ENCODE results near the gene NFS1. TPM values are rescaled to one million over a fixed set of nuclear protein-coding genes. Genes with fewer than 3 reads are reported as not detected.
A peak's percentile ranks its signal among the peaks of the same experiment; 100 is the strongest.

NFS1 gene
- polyA plus RNA-seq, 1 of the 3 experiments (the other 2 are of a cell fraction), result 75.6 TPM

- TF ChIP-seq IRF3 (IDR thresholded peaks at IDR 0.05; ENCODE audit: low read depth, low read length), result no peak
- no peak for TF ChIP-seq CHD2 (IDR thresholded peaks at IDR 0.05; ENCODE audit: low read length, partially characterized antibody)
- no peak for TF ChIP-seq SIN3A (IDR thresholded peaks at IDR 0.05; ENCODE audit: borderline replicate concordance, low read depth, low read length)
- no peak for TF ChIP-seq JUND (IDR thresholded peaks at IDR 0.05)
- no peak for TF ChIP-seq MAX (IDR thresholded peaks at IDR 0.05; ENCODE audit: low read depth)
These were observed 12.5 kb upstream of the NFS1 start (continued) for GRCh38 chr20:35711588-35712209.

GRCh38 chr20:35710884-35711587 lies 11.9 kb upstream of the NFS1 start:
- Histone ChIP-seq H3K4me1 (ENCODE audit: control insufficient read depth in 1 of 2, insufficient read depth in 2 of 2, low read depth in 1 of 2, low read length in 1 of 2) (peaks cover 0 to 21% of the 10 kb centered on the region in 2 experiments; a peak in 3 of 4 replicates), H3K4me2 (no peak overlapping the region), H2AFZ (ENCODE audit: low read depth) (no peak overlapping the region), H4K20me1 (ENCODE audit: insufficient read depth) (peaks cover 85% of the 10 kb centered on the region), H3K9me3 (no peaks in the 10 kb centered on the region), H3K27me3 (ENCODE audit: insufficient read depth) (no peaks in the 10 kb centered on the region), H3K36me3 (replicated peaks in 1 of 2; ENCODE audit: control insufficient read depth in 1 of 2, insufficient read depth in 2 of 2, low read length in 1 of 2) (peaks cover 93 to 100% of the 10 kb centered on the region in 2 experiments), H3K9me2 (no peaks in the 10 kb centered on the region), H3K4me3 (ENCODE audit: low read depth in 2 of 2, low read length in 1 of 2) (no peak overlapping the region), H3F3A (replicated peaks; ENCODE audit: insufficient read depth) (peaks cover 91% of the 10 kb centered on the region), H3K79me2 (ENCODE audit: insufficient read depth) (peaks cover 96% of the 10 kb centered on the region), H3K9ac (no peak overlapping the region), H3K27ac (ENCODE audit: low read depth in 2 of 2, low read length in 1 of 2) (peak overlapping the region in 1 of 2 experiments; percentile 42; a peak in 1 of 4 replicates)
- no peak for DNase-seq
- TF ChIP-seq EZH2phosphoT487 (IDR thresholded peaks at IDR 0.05; ENCODE audit: borderline replicate concordance, low read depth), result no peak
- no peak for TF ChIP-seq NRF1 (IDR thresholded peaks at IDR 0.05; ENCODE audit: low read depth, low read length)
- TF ChIP-seq RFX5 (IDR thresholded peaks at IDR 0.05; ENCODE audit: low read length), result no peak
- TF ChIP-seq TEAD4 (IDR thresholded peaks at IDR 0.05; ENCODE audit: borderline replicate concordance, insufficient read depth), result no peak
- TF ChIP-seq CHD2 (IDR thresholded peaks at IDR 0.05; ENCODE audit: low read length, partially characterized antibody), result no peak
- no peak for TF ChIP-seq REST (IDR thresholded peaks at IDR 0.05; ENCODE audit: low read depth, low read length)
- no peak for TF ChIP-seq FOSL2 (IDR thresholded peaks at IDR 0.05; ENCODE audit: borderline replicate concordance, low read depth)
- no peak for TF ChIP-seq USF1 (IDR thresholded peaks at IDR 0.05; ENCODE audit: borderline replicate concordance, low read depth)
- TF ChIP-seq SMC3 (IDR thresholded peaks at IDR 0.05; ENCODE audit: low read depth, low read length), result no peak
- no peak for TF ChIP-seq RCOR1 (IDR thresholded peaks at IDR 0.05; ENCODE audit: low read length)
- TF ChIP-seq CTCF (IDR thresholded peaks at IDR 0.05), result no peak
- TF ChIP-seq YY1 (IDR thresholded peaks at IDR 0.05; ENCODE audit: low read depth), result no peak
- no peak for TF ChIP-seq TCF12 (IDR thresholded peaks at IDR 0.05)
- no peak for TF ChIP-seq ELF1 (IDR thresholded peaks at IDR 0.05)
- no peak for TF ChIP-seq FOXM1 (IDR thresholded peaks at IDR 0.05; ENCODE audit: low read depth)
- no peak for TF ChIP-seq USF2 (IDR thresholded peaks at IDR 0.05; ENCODE audit: borderline replicate concordance, low read depth, low read length)
- no peak for TF ChIP-seq RXRA (IDR thresholded peaks at IDR 0.05; ENCODE audit: borderline replicate concordance, low read depth)
- 87% methylated on average over 6 of the region's 6 CpGs for WGBS (ENCODE audit: low lambda C conversion rate)
- CTCF ChIA-PET, result interaction anchor here (1.0 to 4.3 kb wide), 3 partner anchors 11 to 31 kb away, joined by 3 to 18 read pairs (median 4); partner anchors contain the start of genes NFS1, RBM39 and ROMO1
- POLR2A ChIA-PET, result interaction anchor here (1.2 kb wide), 1 partner anchor 9 kb away, joined by 3 read pairs; no protein-coding TSS in a partner anchor
